HT1080 (cell line): ENCODE measurements around the gene RNF141. TPM values are rescaled to one million over a fixed set of nuclear protein-coding genes. Genes with fewer than 3 reads are reported as not detected.

Experiments used
- DNase-seq: peaks from one replicate; pipeline ENCODE4 v3.0.0-alpha.2; 2015; ENCODE audit warnings: low read depth
- total RNA-seq: library from RNA; depleted of rRNA; stranded (reverse); fragments of >200 nt; shearing (Covaris generic); gene quantifications from 2 replicates; pipeline ENCODE4 v1.2.3, GENCODE V29; 2014

The RNF141 gene
- total RNA-seq, 1 experiment from 2014 or later = 8.6 TPM

DNA sequence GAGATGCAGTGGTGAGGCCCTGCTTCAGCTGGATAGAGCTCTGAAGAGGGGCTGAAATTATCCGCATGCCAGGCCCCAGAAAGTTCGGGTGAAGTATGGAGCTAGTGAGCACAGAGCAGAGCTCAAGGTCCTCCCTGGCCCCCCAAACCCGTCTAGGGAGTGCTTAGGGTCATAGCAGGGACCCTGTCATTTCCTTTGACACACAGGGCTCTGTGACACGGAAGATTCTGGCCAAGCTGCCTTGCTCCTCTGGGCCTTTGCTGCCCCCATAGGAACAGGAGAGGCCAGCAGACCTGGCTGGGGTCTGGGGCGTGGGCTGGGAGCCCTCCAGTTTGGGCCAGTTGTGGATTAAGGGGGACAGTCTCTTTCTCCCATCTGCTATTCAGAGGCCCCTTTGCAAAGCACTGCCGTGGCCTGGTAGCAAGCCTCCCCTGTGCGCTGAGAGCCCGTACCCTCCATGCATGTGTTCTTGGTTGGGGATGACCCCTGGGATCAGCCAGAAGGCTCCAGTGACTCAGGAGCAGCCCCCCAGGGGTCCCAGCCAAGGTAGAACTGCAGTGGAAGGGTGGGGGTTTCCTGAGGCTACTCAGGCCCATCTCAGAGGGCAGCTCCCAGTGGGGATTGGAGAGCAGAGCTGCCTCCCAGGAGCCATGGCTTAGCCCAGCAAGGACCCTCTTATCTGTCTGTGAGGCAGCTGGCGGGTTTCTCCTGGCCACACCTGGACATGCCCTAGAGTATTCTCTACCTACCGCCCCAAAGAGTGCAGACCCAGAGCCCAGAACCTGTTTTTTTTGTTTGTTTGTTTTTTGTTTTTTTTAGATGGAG is 42.3 kb downstream of the RNF141 start:
- no peak for DNase-seq

GRCh38 chr11:10498022-10498400 is 43.0 kb downstream of the RNF141 start:
- no peak for DNase-seq

GRCh38 chr11:10497371-10498021 is 43.5 kb downstream of the RNF141 start:
- DNase-seq = no peak

DNA sequence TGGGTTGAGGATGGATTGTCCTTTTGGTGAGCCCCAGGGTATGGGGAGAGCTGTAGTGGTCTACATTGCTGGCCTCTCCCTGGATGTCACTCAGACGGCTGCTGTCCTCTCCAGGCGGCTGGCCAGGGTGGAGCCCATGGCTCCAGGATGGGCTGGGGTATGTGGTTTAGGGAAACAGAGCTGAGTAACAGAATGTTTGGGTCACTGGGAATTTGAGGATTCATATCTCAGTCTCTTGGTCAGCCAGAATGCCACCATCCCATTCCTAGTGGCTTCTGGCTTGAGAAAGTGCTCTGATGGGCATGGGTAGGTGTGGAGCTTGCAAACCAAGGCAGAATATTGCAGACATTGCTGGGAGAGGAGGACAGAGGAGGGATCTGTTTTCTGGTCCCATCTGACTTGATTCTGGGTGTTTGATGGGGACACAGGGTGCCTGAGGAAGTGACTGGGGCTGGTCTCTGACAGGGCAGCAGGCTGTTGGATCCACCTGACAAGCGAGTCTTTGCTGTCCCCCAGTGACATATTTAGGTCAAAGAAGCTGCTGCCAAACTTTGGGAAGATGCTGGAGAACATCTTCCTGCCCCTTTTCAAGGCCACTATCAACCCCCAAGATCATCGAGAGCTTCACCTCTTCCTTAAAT is 44.6 kb downstream of the RNF141 start:
- no peak for DNase-seq

DNA sequence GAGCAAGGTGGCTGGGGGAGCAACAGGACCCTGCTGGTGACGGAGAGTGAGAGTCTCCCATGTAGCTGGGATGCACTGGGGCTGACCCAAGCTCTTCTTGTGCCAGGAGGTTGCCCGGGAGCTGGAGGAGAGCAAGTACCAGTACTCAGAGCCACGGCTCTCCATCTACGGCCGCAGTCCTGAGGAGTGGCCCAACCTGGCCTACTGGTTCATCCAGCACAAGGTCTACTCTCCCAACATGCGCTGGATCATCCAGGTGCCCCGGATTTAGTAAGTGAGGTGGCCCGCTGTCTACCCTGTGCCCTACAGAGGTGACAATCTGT is 45.6 kb downstream of the RNF141 start:
- no peak for DNase-seq

- no peak for DNase-seq
These were observed 46.1 kb downstream of the RNF141 start for GRCh38 chr11:10494636-10495463.

- DNase-seq = no peak
These were observed 47.8 kb downstream of the RNF141 start for GRCh38 chr11:10493041-10493663.

DNA sequence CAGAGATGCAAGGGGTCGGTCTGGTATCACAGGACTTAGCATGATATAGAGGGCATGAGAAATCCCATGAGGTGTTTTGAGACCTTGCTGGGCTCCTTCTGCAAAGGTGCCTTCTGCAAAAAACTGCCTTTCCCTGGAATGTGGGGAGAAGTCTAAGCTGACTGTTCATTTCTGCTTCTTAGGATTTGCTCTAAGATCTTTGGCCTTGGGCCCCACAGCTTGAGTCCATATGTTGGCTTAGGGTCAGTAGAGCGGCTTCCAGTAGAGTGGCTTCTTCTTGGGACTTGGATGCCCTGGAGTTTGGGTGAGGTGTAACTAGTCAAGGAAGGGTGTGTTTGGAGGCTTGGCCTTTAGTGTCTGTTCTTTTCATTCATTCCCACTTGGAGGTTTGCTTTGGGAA is 48.9 kb downstream of the RNF141 start:
- no peak for DNase-seq

GRCh38 chr11:10490398-10491241 is 50.4 kb downstream of the RNF141 start:
- peak; percentile 94 for DNase-seq

- DNase-seq = no peak
These were observed 51.0 kb downstream of the RNF141 start for GRCh38 chr11:10490032-10490397.

- no peak for DNase-seq
These were observed 51.9 kb downstream of the RNF141 start for GRCh38 chr11:10488934-10489691.

- DNase-seq = peak; percentile 52
These were observed 52.7 kb downstream of the RNF141 start for GRCh38 chr11:10488121-10488933.

DNA sequence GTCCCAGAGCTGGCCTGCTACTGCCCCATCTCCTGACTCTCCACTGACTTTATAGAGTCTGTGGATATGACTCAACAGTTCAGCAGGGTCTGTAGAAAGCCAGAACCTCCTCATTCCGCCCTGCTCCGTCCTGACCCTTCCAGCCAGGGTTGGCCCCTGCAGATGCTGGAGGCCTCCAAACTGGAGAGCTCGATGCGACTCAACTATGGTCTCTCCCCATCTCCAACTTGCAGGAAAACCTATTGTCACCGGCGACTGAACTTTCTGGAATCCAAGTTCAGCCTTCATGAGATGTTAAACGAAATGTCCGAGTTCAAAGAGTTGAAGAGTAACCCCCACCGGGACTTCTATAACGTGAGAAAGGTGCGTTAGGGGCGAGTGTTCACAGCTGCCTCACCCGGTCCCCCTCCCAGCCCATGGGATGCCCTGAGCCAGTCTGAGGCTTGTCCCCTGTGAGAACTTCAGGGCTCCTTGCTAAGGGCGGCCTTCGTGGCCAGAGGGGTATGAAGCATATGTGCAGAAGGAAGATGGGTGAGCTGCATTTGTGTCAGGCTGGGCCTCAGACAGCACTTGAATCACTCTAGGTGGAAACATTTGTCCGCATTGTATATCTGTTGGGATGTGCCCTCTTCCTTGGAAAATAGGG is 53.9 kb downstream of the RNF141 start:
- no peak for DNase-seq

- DNase-seq = no peak
These were observed 54.7 kb downstream of the RNF141 start for GRCh38 chr11:10486161-10486840.

DNA sequence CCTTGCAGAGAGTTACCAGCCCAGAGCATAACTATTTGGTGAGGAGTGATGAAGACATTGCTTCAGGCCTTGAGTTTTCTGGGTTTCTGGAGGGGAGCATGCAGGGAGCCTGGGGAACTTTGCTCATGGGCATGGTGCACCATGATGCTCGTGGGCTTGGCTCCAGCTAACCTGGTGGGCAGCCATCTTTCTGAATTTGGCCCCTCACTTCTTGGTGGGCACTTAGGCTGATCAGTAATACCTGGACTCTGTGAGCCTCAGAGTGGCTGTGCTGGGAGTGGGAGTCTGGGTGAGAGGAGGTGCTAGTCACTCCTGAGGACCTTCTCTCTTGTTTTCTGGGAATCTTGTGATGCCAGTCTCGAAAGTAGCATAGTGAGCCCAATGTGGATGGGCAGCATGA is 55.3 kb downstream of the RNF141 start:
- DNase-seq = no peak

- no peak for DNase-seq
These were observed 56.4 kb downstream of the RNF141 start for GRCh38 chr11:10484461-10485180.

- DNase-seq = no peak
These were observed 57.4 kb downstream of the RNF141 start for GRCh38 chr11:10483584-10483983.
